H1 (cell line): ENCODE data around the gene KSR2. TPM values are rescaled to one million over a fixed set of nuclear protein-coding genes. Genes with fewer than 3 reads are reported as not detected.

Experiments used
- CTCF ChIA-PET: fragments of 300-600 bp; sonication (Branson Sonifier 250); formaldehyde crosslinking; loops from one replicate; lab custom pipeline; 2021; ENCODE audit not compliant: partially characterized antibody; lab: Charles Lee
- POLR2A ChIA-PET: fragments of 300-600 bp; sonication (Branson Sonifier 250); formaldehyde crosslinking; loops from one replicate; lab custom pipeline; 2021; ENCODE audit warnings: inconsistent platforms; ENCODE audit not compliant: partially characterized antibody; lab: Charles Lee
- DNase-seq, 2 experiments: peaks; one replicate each; pipeline versions ENCODE4 v3.0.0 to v3.0.0-alpha.2; 2010 to 2022; ENCODE audit warnings: low spot score in 2 of 2, low read depth in 1 of 2, mixed read lengths in 1 of 2
- FAIRE-seq: peaks from 2 replicates; lab custom pipeline; 2011; peaks lifted over from hg19 to GRCh38; lab: Jason Lieb, UNC
- H2AFZ ChIP-seq: 2 replicates; pipeline ENCODE4 v1.8.1; 2012; ENCODE audit warnings: low read length, inconsistent platforms
- H2AK5ac ChIP-seq: 2 replicates; pipeline ENCODE4 v1.6.1; 2013; ENCODE audit warnings: low read depth, low read length
- H2BK120ac ChIP-seq: replicated peaks from 2 replicates; pipeline ENCODE3; 2013; ENCODE audit warnings: low read depth, low read length, inconsistent platforms
- H2BK12ac ChIP-seq: 2 replicates; pipeline ENCODE4 v1.6.1; 2013; ENCODE audit warnings: low read depth, low read length
- H2BK15ac ChIP-seq: 2 replicates; pipeline ENCODE4 v1.6.1; 2013; ENCODE audit warnings: low read length
- H2BK20ac ChIP-seq: 2 replicates; pipeline ENCODE4 v1.6.1; 2013; ENCODE audit warnings: low read length
- H2BK5ac ChIP-seq: 2 replicates; pipeline ENCODE4 v1.6.1; 2013; ENCODE audit warnings: low read depth, low read length
- H3K14ac ChIP-seq: 2 replicates; pipeline ENCODE4 v1.6.1; 2013; ENCODE audit warnings: inconsistent platforms; ENCODE audit not compliant: insufficient read length
- H3K18ac ChIP-seq: 2 replicates; pipeline ENCODE4 v1.6.1; 2013; ENCODE audit warnings: low read length; ENCODE audit errors: extremely low read depth
- H3K23ac ChIP-seq: 2 replicates; pipeline ENCODE4 v1.6.1; 2013; ENCODE audit warnings: inconsistent platforms; ENCODE audit not compliant: insufficient read length
- H3K23me2 ChIP-seq: 2 replicates; pipeline ENCODE4 v1.6.1; 2013; ENCODE audit warnings: low read depth, low read length
- H3K27ac ChIP-seq: 2 replicates; pipeline ENCODE4 v1.6.1; 2011; ENCODE audit warnings: low read depth, low read length, inconsistent platforms
- H3K27me3 ChIP-seq, 4 experiments: replicated peaks in 1 of 4; 1 replicate in 1 of 4; 2 replicates in 3 of 4; pipeline versions ENCODE4 v1.6.1 to v1.8.1; 2011 to 2013; ENCODE audit warnings: low read length in 3 of 4, mild to moderate bottlenecking in 3 of 4, inconsistent platforms in 2 of 4, mixed read lengths in 2 of 4, moderate library complexity in 1 of 4; ENCODE audit not compliant: control insufficient read depth in 3 of 4, insufficient read depth in 3 of 4; ENCODE audit errors: extremely low read depth in 1 of 4
- H3K36me3 ChIP-seq, 4 experiments: 2 replicates each; pipeline versions ENCODE4 v1.6.1 to v1.8.1; 2011 to 2013; ENCODE audit warnings: mild to moderate bottlenecking in 4 of 4, low read length in 3 of 4, moderate library complexity in 2 of 4, control low read depth in 1 of 4, inconsistent platforms in 1 of 4; ENCODE audit not compliant: insufficient read depth in 4 of 4, control insufficient read depth in 2 of 4
- H3K4ac ChIP-seq: replicated peaks from 2 replicates; pipeline ENCODE3; 2013; ENCODE audit warnings: low read length, low read depth, mixed read lengths, inconsistent platforms; ENCODE audit not compliant: insufficient read length
- H3K4me1 ChIP-seq, 4 experiments: replicated peaks in 1 of 4; 1 replicate in 1 of 4; 2 replicates in 3 of 4; pipeline versions ENCODE4 v1.6.1 to v1.8.1; 2011 to 2013; ENCODE audit warnings: low read length in 3 of 4, inconsistent platforms in 2 of 4, mixed read lengths in 1 of 4; ENCODE audit not compliant: insufficient read depth in 4 of 4, control insufficient read depth in 3 of 4
- H3K4me2 ChIP-seq, 2 experiments: 2 replicates each; pipeline versions ENCODE4 v1.6.1 to v1.8.1; 2011 to 2013; ENCODE audit warnings: low read depth in 2 of 2, low read length in 2 of 2, control low read depth in 1 of 2, inconsistent platforms in 1 of 2, mild to moderate bottlenecking in 1 of 2; ENCODE audit not compliant: insufficient read depth in 1 of 2
- H3K4me3 ChIP-seq, 4 experiments: fragments of 200-600, 300-600 bp in 1 of 4; sonication (generic), shearing (Covaris generic), sonication (Bioruptor Twin) in 1 of 4; 2 replicates each; pipeline versions ENCODE4 v1.5.1 to v1.8.1; 2011 to 2016; ENCODE audit warnings: low read length in 4 of 4, low read depth in 3 of 4, control low read depth in 2 of 4, inconsistent platforms in 2 of 4, mild to moderate bottlenecking in 2 of 4, mixed read lengths in 1 of 4, moderate library complexity in 1 of 4; ENCODE audit not compliant: insufficient read depth in 2 of 4; ENCODE audit errors: extremely low read depth in 1 of 4
- H3K56ac ChIP-seq: replicated peaks from 2 replicates; pipeline ENCODE3; 2013; ENCODE audit warnings: low read depth, mild to moderate bottlenecking, mixed read lengths, low read length, inconsistent platforms; ENCODE audit not compliant: insufficient read length
- H3K79me1 ChIP-seq: 2 replicates; pipeline ENCODE4 v1.6.1; 2013; ENCODE audit warnings: low read depth, low read length, control low read depth
- H3K79me2 ChIP-seq, 2 experiments: 2 replicates each; pipeline versions ENCODE4 v1.6.1 to v1.8.1; 2012 to 2013; ENCODE audit warnings: low read length in 2 of 2, mild to moderate bottlenecking in 2 of 2, inconsistent platforms in 1 of 2; ENCODE audit not compliant: insufficient read depth in 2 of 2, control insufficient read depth in 1 of 2
- H3K9ac ChIP-seq, 4 experiments: replicated peaks in 1 of 4; 1 replicate in 1 of 4; 2 replicates in 3 of 4; pipeline versions ENCODE4 v1.6.1 to v1.8.1; 2011 to 2013; ENCODE audit warnings: low read depth in 3 of 4, low read length in 3 of 4, control low read depth in 2 of 4, mild to moderate bottlenecking in 2 of 4, moderate library complexity in 2 of 4, inconsistent platforms in 1 of 4; ENCODE audit errors: extremely low read depth in 1 of 4
- H3K9me3 ChIP-seq, 2 experiments: 2 replicates each; pipeline versions ENCODE4 v1.6.1 to v1.8.1; 2012 to 2013; ENCODE audit warnings: mild to moderate bottlenecking in 2 of 2, moderate library complexity in 2 of 2, control low read depth in 1 of 2, inconsistent platforms in 1 of 2, low read depth in 1 of 2, low read length in 1 of 2, mixed read lengths in 1 of 2; ENCODE audit not compliant: insufficient read depth in 2 of 2
- H4K20me1 ChIP-seq, 2 experiments: replicated peaks in 1 of 2; 2 replicates each; pipeline versions ENCODE3 to v1.8.1; 2011 to 2013; ENCODE audit warnings: inconsistent platforms in 2 of 2, low read length in 2 of 2, mild to moderate bottlenecking in 1 of 2; ENCODE audit not compliant: insufficient read depth in 2 of 2, control insufficient read depth in 1 of 2
- H4K5ac ChIP-seq: 2 replicates; pipeline ENCODE4 v1.6.1; 2013; ENCODE audit warnings: low read length, low read depth, mixed read lengths, inconsistent platforms; ENCODE audit not compliant: insufficient read length
- H4K8ac ChIP-seq: 2 replicates; pipeline ENCODE4 v1.8.0; 2013; ENCODE audit warnings: mild to moderate bottlenecking, moderate library complexity, low read length, inconsistent platforms; ENCODE audit not compliant: insufficient read depth; ENCODE audit errors: extremely low read depth
- H4K91ac ChIP-seq: replicated peaks from 2 replicates; pipeline ENCODE3; 2013; ENCODE audit warnings: low read length, mixed read lengths, inconsistent platforms; ENCODE audit not compliant: insufficient read length
- BACH1 ChIP-seq: IDR thresholded peaks from 2 replicates; pipeline ENCODE4 v1.6.1; 2012; ENCODE audit warnings: low read length, improper control_type of control experiment
- CBX8 ChIP-seq: fragments of 300-800, 300-1000 bp; sonication (generic); IDR thresholded peaks from 2 replicates; pipeline ENCODE4 v1.7.1; 2016; ENCODE audit warnings: low read depth, low read length, borderline replicate concordance
- CEBPB ChIP-seq: IDR thresholded peaks from 2 replicates; pipeline ENCODE4 v1.6.1; 2012; ENCODE audit warnings: low read depth, low read length
- CHD1 ChIP-seq: IDR thresholded peaks from 2 replicates; pipeline ENCODE4 v1.6.1; 2012; ENCODE audit warnings: low read depth, low read length, improper control_type of control experiment
- CHD2 ChIP-seq: IDR thresholded peaks from 2 replicates; pipeline ENCODE4 v1.6.1; 2012; ENCODE audit warnings: low read length, improper control_type of control experiment
- EP300 ChIP-seq, 2 experiments: IDR thresholded peaks; 1 replicate in 1 of 2; 2 replicates in 1 of 2; pipeline ENCODE4 v1.6.1; 2011 to 2012; ENCODE audit warnings: low read depth in 2 of 2, low read length in 2 of 2, mild to moderate bottlenecking in 2 of 2, borderline replicate concordance in 1 of 2, inconsistent platforms in 1 of 2, moderate library complexity in 1 of 2
- MAFK ChIP-seq: IDR thresholded peaks from 2 replicates; pipeline ENCODE4 v1.6.1; 2012; ENCODE audit warnings: low read depth, mild to moderate bottlenecking, improper control_type of control experiment, low read length
- NRF1 ChIP-seq: IDR thresholded peaks from 2 replicates; pipeline ENCODE4 v1.6.1; 2011; ENCODE audit warnings: mild to moderate bottlenecking, low read depth, low read length, improper control_type of control experiment
- SAP30 ChIP-seq: fragments of 300-600 bp; sonication (generic); IDR thresholded peaks from 2 replicates; pipeline ENCODE4 v1.7.1; 2012; ENCODE audit warnings: low read length, moderate library complexity, mild to moderate bottlenecking, inconsistent platforms; ENCODE audit not compliant: insufficient read depth, insufficient replicate concordance
- SP2 ChIP-seq: IDR thresholded peaks from 2 replicates; pipeline ENCODE4 v1.6.1; 2012; ENCODE audit warnings: mild to moderate bottlenecking, low read length, inconsistent platforms
- SUZ12 ChIP-seq: fragments of 200-600 bp; sonication (generic); IDR thresholded peaks from 2 replicates; pipeline ENCODE4 v1.6.1; 2012; ENCODE audit warnings: mild to moderate bottlenecking, inconsistent platforms, low read length, moderate library complexity, mixed read lengths
- TAF1 ChIP-seq: IDR thresholded peaks from 2 replicates; pipeline ENCODE4 v1.6.1; 2011; ENCODE audit warnings: mild to moderate bottlenecking, low read depth, low read length
- TBP ChIP-seq: IDR thresholded peaks from 2 replicates; pipeline ENCODE4 v1.6.1; 2011; ENCODE audit warnings: low read depth, low read length, improper control_type of control experiment
- WGBS, 2 experiments: shearing (Covaris generic) in 1 of 2; methylation state at CpG; one replicate each; pipeline versions ENCODE4 v1.1.6 to v1.1.7; 2013 to 2015; ENCODE audit warnings: low lambda C conversion rate in 2 of 2, mixed read lengths in 2 of 2, inconsistent platforms in 1 of 2, low coverage in 1 of 2, missing lambda C conversion rate in 1 of 2; ENCODE audit not compliant: insufficient replicate concordance in 2 of 2, insufficient coverage in 1 of 2, insufficient read length in 1 of 2; ENCODE audit errors: extremely low coverage in 1 of 2, missing lambda C conversion rate in 1 of 2; 5-methylcytosine and 5-hydroxymethylcytosine counted together
- polyA plus RNA-seq, 7 experiments: library from polyadenylated mRNA; depleted of rRNA in 3 of 7; stranded (reverse) in 5 of 7; unstranded in 2 of 7; fragments of >200 nt in 5 of 7; fragments of 200-250 nt in 2 of 7; gene quantifications; 1 replicate in 5 of 7; 2 replicates in 1 of 7; 4 replicates in 1 of 7; pipeline versions ENCODE4 v1.2.1 to v1.2.3, GENCODE V29; 2011 to 2013; ENCODE audit warnings: missing spikeins in 2 of 7, mixed read lengths in 2 of 7
- total RNA-seq: library from RNA; stranded (reverse); fragmentation: NEBNext Ultra II Directional; extraction: Animal tissue kit (Norgen Biotek cat#: 25700); gene quantifications from 2 replicates; pipeline ENCODE4 v1.2.1, GENCODE V29; 2021
- TF ChIP-seq, protein P1 (sequence below): IDR thresholded peaks from 2 replicates; pipeline ENCODE4 v1.6.1; 2011; ENCODE audit warnings: low read length, improper control_type of control experiment

The KSR2 gene
- total and polyA plus RNA-seq, 2 of the 8 experiments (the other 6 are each of a cell fraction or from before 2014, with no cell fraction given): 0.74 to 2.2 TPM

DNA sequence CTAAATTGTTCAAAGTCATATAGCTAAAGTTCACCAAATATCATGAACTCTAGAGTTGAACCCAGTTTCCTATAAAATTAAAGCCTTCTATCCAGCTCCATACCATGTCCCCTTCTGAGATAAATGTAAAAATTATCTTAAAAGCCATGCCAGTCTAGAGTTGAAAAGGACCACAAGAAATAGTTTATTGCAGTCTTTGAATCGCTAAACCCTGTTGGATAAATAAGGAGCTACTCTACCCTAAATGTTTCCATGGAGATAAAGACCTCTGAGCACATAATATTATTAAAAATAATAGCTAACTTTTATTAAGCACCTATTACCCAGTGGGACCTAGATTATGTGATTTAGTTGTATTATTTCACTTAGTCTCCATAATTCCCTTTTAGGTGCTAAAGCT, 379.8 kb downstream of the KSR2 start:
- Histone ChIP-seq H3K56ac (no peak overlapping the region), H3K14ac (no peak overlapping the region), H2AFZ (no peak overlapping the region), H3K4me2 (no peak overlapping the region), H2BK15ac (no peak overlapping the region), H3K4me3 (no peak overlapping the region), H4K91ac (no peak overlapping the region), H3K36me3 (no peaks in the 10 kb centered on the region), H3K27ac (no peak overlapping the region), H3K9me3 (no peaks in the 10 kb centered on the region), H3K79me1 (no peaks in the 10 kb centered on the region), H2AK5ac (no peak overlapping the region), H3K23ac (no peak overlapping the region), H3K4ac (no peak overlapping the region), H2BK20ac (no peak overlapping the region), H3K18ac (no peak overlapping the region), H4K8ac (no peak overlapping the region), H3K9ac (no peak overlapping the region), H2BK120ac (no peak overlapping the region), H2BK12ac (no peak overlapping the region), H2BK5ac (no peak overlapping the region), H4K20me1 (no peaks in the 10 kb centered on the region), H3K79me2 (no peaks in the 10 kb centered on the region), H3K23me2 (no peaks in the 10 kb centered on the region; the same call in 1 of the 2 replicates), H3K27me3 (no peaks in the 10 kb centered on the region), H3K4me1 (peaks cover 3 to 10% (median 4%) of the 10 kb centered on the region in 4 experiments), H4K5ac (no peak overlapping the region)
- FAIRE-seq: no peak
- CTCF ChIA-PET: interaction anchor here (0.7 to 9.0 kb wide), 33 partner anchors 8 to 376 kb away, joined by 3 to 89 read pairs (median 5); partner anchors contain the start of gene NOS1
- WGBS, 2 experiments: 83% methylated on average over 1 of the region's 1 CpG; no CpG with 5 or more reads in 1 of the 2 experiments
- no peak for DNase-seq
- POLR2A ChIA-PET: no interaction called here
- TF ChIP-seq CHD2: no peak
- no peak for TF ChIP-seq TBP
- no peak for TF ChIP-seq CBX8
- TF ChIP-seq CEBPB: no peak
- TF ChIP-seq EP300 (IDR thresholded peaks at IDR 0.05; ENCODE audit: borderline replicate concordance in 1 of 2, low read depth in 2 of 2, low read length in 2 of 2): no peak
- no peak for TF ChIP-seq SAP30
- no peak for TF ChIP-seq SP2
- TF ChIP-seq CHD1: no peak
- no peak for TF ChIP-seq SUZ12
- no peak for TF ChIP-seq TAF1
- TF ChIP-seq MAFK: no peak
- no peak for TF ChIP-seq BACH1
- no peak for TF ChIP-seq NRF1
- TF ChIP-seq, protein P1, sequence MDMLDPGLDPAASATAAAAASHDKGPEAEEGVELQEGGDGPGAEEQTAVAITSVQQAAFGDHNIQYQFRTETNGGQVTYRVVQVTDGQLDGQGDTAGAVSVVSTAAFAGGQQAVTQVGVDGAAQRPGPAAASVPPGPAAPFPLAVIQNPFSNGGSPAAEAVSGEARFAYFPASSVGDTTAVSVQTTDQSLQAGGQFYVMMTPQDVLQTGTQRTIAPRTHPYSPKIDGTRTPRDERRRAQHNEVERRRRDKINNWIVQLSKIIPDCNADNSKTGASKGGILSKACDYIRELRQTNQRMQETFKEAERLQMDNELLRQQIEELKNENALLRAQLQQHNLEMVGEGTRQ: no peak
